NCI-H187 (cell line): ENCODE data around the gene RNF180.

Experiments used
- DNase-seq, 2 experiments: peaks; one replicate each; lab custom pipeline; 2025; lab: John Stamatoyannopoulos, UW

The RNF180 gene, protein sequence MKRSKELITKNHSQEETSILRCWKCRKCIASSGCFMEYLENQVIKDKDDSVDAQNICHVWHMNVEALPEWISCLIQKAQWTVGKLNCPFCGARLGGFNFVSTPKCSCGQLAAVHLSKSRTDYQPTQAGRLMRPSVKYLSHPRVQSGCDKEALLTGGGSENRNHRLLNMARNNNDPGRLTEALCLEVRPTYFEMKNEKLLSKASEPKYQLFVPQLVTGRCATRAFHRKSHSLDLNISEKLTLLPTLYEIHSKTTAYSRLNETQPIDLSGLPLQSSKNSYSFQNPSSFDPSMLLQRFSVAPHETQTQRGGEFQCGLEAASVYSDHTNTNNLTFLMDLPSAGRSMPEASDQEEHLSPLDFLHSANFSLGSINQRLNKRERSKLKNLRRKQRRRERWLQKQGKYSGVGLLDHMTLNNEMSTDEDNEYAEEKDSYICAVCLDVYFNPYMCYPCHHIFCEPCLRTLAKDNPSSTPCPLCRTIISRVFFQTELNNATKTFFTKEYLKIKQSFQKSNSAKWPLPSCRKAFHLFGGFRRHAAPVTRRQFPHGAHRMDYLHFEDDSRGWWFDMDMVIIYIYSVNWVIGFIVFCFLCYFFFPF

GRCh38 chr5:64165500-64166200 lies at the start of gene RNF180:
TSS of gene RNF180 (plus strand) at chr5:64165843. CDS start at chr5:64200808, 34,965 bp downstream.
- peak in 1 of 2 experiments; percentile 35 for DNase-seq

DNA sequence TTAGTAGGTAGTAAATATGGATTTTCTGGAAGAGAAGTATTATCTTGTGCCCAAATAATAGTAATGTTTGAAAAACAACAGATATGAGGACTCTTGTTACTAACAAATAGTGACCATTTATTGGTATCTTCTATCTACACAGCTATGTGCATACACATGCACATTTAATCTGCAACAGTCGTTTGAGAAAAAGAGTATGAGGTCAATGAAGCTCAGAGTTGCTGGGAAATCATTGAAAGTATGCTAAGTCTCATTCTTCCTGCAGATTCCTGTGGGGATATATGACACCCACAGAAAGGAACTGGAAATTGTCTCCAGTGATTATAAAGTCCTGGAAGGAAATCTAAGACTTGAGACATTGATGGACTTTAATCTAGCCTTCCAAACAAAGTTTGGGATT lies 40.1 kb upstream of the RNF180 start:
- DNase-seq = no peak

DNA sequence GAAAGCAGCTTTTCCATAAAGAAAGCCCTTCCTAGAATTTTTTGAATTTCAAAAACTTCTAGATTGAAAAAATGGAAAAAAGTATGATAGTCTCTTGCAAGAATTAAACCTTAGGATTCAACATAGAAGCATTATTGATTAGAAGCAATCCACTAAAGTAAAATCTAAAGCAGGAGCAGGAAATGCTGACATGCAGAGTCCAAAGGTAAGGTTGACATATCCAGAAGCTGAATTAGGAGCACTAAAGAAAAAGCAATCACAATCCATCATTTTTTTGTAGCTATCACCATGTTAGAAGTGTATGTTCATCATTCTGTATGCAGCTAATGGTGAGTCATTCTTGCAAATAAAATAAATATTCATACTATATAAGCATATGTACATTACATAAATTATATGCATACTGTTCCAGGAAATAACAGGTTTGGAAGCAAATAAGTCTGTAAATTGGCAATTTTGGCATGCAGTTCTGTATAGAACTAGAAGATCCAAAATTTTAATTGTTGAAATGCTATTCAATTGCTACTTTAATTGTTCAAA lies 39.4 kb upstream of the RNF180 start:
- no peak for DNase-seq

DNA sequence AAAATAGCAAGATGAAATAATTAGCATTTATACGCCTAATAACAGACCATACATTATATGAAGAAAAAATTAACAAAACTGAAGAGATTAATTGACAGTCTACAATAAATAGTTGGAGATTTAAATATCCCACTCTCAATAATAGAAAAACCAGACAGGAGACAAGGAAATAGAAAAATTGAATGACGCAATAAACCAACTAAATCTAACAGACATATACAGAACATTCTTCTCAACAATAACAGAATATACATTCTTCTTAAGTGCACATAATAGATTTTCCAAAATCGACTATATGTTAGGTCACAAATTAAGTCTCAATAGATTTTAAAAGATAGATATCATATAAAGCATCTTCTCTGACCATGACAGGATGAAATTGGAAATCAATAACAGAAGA lies 25.6 kb upstream of the RNF180 start:
- DNase-seq = no peak

DNA sequence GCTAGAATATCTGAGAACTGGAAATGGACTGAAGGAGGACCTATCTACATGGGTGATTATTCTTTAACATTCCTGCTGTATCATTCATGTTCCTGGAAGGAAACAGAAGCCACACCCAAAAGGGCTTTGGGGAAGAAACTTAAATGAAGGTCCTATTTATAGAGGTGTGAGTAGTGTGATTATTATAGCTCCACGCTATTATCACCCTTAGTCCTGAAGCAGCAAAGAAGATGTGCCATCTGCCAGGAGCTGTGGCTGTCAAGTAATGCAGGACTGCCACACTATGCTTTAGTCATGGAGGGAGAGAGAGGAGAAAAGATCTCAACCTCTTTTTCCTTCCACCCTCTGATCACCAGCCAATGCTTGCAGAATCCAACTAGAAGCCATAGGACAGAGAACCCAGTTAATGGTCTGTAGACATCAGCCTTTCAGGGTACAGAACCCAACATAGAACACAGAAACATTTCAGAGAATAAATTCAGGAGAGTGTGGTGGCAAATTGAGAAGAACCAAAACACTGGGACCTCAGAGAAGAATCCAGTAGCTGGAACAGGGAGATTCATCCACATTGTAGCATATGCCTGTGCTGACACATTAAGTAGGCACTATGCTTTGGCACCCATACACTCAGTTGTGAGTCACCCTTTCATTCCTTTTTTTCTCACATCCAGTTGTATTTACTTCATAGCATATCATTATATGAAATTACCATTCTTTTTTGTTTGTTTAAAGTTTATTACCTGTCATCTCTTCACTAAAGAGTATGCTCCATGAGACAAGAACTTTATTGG lies 21.0 kb upstream of the RNF180 start:
- DNase-seq = no peak

- DNase-seq = no peak
These were observed 20.3 kb upstream of the RNF180 start for GRCh38 chr5:64145216-64145895.

- DNase-seq = no peak
These were observed 18.3 kb upstream of the RNF180 start for GRCh38 chr5:64147379-64147778.

GRCh38 chr5:64147849-64148441 lies 17.7 kb upstream of the RNF180 start:
- peak in 1 of 2 experiments; percentile 24 for DNase-seq

DNA sequence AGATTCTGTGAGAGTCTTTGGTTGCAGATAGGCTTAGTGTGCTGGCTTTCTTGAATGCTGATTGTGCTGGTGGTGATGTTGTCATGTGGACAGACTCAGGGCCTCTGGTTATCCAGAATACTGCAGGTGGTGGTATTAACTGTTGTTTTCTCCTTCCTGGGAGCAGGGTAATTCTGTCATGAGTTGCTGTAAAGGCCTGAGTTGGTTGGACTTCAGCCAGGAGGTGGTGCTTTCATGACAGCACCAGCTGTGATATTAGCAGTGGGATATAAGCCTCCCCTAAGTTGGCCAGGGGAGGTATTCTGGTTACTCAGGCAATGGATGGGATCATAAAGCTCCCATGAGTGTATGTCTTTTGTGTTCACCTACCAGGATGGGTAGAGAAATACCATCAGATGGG lies 16.4 kb upstream of the RNF180 start:
- DNase-seq = no peak

GRCh38 chr5:64149857-64150521 lies 15.7 kb upstream of the RNF180 start:
- no peak for DNase-seq

DNA sequence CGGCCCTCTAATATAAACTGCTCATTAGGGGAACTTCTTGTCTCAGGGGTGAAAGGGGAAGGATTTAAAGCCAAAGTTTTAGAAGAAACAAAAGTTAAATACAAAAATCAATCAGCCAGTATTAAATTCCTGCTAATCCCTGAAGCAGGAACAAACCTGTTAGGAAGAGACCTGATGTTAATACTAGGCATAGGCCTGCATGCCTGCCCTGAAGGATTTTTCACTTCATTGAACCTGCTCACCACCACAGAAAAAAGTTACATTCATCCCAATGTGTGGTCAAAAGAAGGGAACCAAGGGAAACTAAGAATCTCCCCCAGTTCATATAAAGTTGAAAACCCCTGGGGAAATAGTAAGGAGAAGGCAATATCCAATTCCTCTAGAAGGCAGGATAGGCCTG lies 9.4 kb upstream of the RNF180 start:
- DNase-seq = no peak

DNA sequence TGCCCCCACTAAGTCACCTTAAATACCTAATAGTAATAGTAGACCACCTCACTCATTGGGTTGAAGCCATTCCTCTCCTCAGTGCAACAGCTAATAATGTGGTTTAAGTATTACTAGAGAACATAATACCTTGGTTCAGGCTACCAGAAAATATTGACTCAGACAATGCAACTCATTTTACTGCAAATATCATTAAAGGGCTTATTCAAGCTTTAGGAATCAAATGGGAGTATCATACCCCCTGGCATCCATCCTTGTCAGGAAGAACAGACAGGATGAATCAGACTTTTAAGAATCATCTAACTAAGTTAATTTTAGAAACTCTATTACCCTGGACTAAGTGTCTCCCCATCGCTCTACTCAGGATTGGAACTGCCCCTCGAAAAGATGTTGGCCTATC lies 6.8 kb upstream of the RNF180 start:
- no peak for DNase-seq

DNA sequence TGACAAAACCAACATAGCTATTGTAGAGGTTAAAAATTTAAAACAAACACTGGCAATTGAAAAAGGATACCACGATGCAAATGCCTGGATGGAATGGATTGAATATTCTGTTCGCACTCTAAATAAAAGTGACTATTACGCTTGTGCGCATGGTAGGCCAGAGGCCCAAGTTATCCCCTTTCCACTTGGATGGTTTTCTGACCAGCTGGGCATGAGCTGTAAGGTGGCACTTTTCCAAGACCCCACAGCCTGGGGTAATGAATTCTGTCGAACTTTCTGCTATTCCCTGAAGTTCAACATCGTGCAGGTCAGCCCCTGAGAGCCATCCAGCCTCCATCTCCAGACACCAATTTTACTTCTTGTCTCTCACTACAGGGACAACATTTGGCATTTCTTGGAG lies 5.4 kb upstream of the RNF180 start:
- DNase-seq = no peak

- DNase-seq = no peak
These were observed 4.2 kb upstream of the RNF180 start for GRCh38 chr5:64161420-64161819.

DNA sequence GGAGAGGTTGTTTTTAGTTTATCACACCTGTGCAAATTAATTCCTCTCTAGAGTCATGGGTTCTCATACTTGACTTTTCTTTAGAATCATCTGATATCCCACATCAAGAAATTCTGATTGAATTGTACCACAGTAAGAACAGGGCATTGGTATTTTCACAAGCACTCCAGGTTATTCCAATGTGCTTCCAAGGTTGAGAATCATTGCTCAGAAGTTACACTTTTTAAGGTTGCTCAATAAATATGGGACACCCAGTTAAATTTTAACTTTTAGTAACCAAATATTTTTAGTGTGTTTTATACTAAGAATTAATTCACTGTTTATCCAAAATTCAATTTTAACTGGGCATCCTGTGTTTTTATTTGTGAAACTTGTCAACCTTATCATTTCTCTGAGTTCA lies 2.5 kb upstream of the RNF180 start:
- DNase-seq = no peak

DNA sequence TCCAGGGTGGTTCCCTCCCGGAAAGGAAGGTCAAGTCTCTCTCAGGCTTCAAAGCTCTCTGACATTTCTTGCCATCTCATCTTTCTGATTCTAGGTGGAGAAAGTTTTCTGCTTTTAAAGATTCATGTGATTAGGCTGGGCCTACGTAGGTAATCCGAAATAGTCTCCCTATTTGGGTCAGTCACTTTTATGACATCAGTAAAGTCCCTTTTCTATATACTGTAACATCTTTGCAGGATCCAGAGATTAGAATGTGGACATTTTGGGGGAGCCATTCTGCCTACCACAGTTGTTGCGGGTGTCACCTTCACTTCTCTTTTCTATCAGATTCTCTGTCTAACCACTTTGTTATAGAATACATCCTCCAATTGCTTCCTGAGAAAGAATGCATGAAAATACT lies 1.9 kb upstream of the RNF180 start:
- no peak for DNase-seq

- DNase-seq = no peak
These were observed 1.5 kb upstream of the RNF180 start for GRCh38 chr5:64164166-64164565.

DNA sequence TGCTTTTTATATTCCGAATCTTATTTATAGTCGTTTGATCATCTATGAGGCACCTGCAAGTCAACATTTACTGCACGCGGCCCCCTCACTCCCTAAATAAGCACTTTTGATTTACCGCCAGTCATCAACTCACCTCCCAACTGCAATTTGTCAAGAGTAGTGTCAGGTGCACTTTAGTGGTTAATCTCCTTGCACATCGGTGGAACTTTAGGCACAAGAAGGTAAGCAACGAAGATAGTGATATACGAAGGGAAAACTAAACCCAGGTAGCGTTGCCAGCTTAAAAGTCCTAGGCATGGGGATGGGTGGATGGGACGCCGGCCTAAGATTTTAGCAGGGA lies 513 bp upstream of the RNF180 start:
- no peak for DNase-seq

- DNase-seq = peak in 1 of 2 experiments; percentile 36
These were observed 737 bp downstream of the RNF180 start for GRCh38 chr5:64166201-64166959.

DNA sequence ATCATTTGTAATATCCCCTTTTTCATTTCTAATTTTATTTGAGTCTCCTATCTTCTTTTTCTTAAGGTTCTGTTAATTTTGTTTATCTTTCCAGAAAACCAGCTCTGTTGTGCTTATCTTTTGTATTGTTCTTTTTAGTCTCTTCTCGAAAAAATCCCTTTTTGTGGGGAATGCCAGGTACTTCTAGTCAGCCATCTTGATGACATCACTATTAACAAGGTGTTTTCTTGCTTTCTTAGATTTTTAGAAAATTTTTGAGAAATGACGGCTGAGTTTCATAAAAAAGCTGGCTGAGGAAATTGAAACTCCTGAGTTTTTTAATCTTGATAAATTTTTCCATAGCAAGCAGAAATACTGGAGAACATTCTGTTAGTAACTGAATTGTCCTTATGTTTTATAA lies 10.7 kb downstream of the RNF180 start:
- no peak for DNase-seq
